CD4-positive, alpha-beta memory T cell (primary cell): ENCODE data around the gene GPR176. TPM values are rescaled to one million over a fixed set of nuclear protein-coding genes. Genes with fewer than 3 reads are reported as not detected.

ENCODE experiments used
- CTCF ChIA-PET: fragments of 350-600 bp; sonication (Branson Sonifier 250); formaldehyde crosslinking; loops from one replicate; lab custom pipeline; 2021; ENCODE audit warnings: inconsistent platforms; ENCODE audit not compliant: partially characterized antibody; lab: Charles Lee
- POLR2A ChIA-PET: fragments of 350-600 bp; sonication (Branson Sonifier 250); formaldehyde crosslinking; loops from one replicate; lab custom pipeline; 2021; ENCODE audit not compliant: partially characterized antibody; lab: Charles Lee
- DNase-seq, 5 donors: peaks; one replicate each; pipeline versions ENCODE4 v3.0.0 to v3.0.0-alpha.2; 2020 to 2022; ENCODE audit warnings: mixed read lengths in 1 of 5
- H3K27ac ChIP-seq: one replicate; pipeline ENCODE4 v1.7.0; 2013; ENCODE audit warnings: low read depth, low read length
- H3K27me3 ChIP-seq: 2 replicates; pipeline ENCODE4 v1.7.0; 2013; ENCODE audit warnings: mild to moderate bottlenecking, low read length, moderate library complexity; ENCODE audit not compliant: insufficient read depth
- H3K36me3 ChIP-seq: 2 replicates; pipeline ENCODE4 v1.7.0; 2013; ENCODE audit warnings: mild to moderate bottlenecking, low read length, moderate library complexity; ENCODE audit not compliant: insufficient read depth
- H3K4me1 ChIP-seq: 2 replicates; pipeline ENCODE4 v1.7.0; 2013; ENCODE audit warnings: mild to moderate bottlenecking, low read length, moderate library complexity; ENCODE audit not compliant: insufficient read depth
- H3K4me3 ChIP-seq, 2 donors: one replicate each; pipeline ENCODE4 v1.7.0; 2013; ENCODE audit warnings: low read length in 2 of 2, mild to moderate bottlenecking in 1 of 2
- H3K9me3 ChIP-seq, 2 donors: one replicate each; pipeline ENCODE4 v1.7.0; 2013; ENCODE audit warnings: low read length in 2 of 2, control low read depth in 1 of 2; ENCODE audit not compliant: control insufficient read depth in 1 of 2
- H3K27ac Mint-ChIP-seq, 7 donors: one replicate each; pipeline ENCODE4 v1.8.0; 2020 to 2021; ENCODE audit warnings: mixed read lengths in 7 of 7, mild to moderate bottlenecking in 6 of 7, inconsistent platforms in 3 of 7, moderate library complexity in 3 of 7
- H3K27me3 Mint-ChIP-seq, 2 donors: one replicate each; pipeline ENCODE4 v1.8.0; 2020 to 2021; ENCODE audit warnings: mixed read lengths in 2 of 2
- H3K36me3 Mint-ChIP-seq, 2 donors: one replicate each; pipeline ENCODE4 v1.8.0; 2020 to 2021; ENCODE audit warnings: mixed read lengths in 2 of 2, inconsistent platforms in 1 of 2, mild to moderate bottlenecking in 1 of 2
- H3K4me1 Mint-ChIP-seq, 4 donors: one replicate each; pipeline ENCODE4 v1.8.0; 2020 to 2021; ENCODE audit warnings: mixed read lengths in 4 of 4, mild to moderate bottlenecking in 1 of 4
- H3K4me3 Mint-ChIP-seq, 8 donors: one replicate each; pipeline ENCODE4 v1.8.0; 2020 to 2021; ENCODE audit warnings: mixed read lengths in 8 of 8, mild to moderate bottlenecking in 7 of 8, moderate library complexity in 6 of 8, inconsistent platforms in 3 of 8
- H3K9me3 Mint-ChIP-seq, 8 donors: one replicate each; pipeline ENCODE4 v1.8.0; 2020 to 2021; ENCODE audit warnings: mixed read lengths in 8 of 8, mild to moderate bottlenecking in 5 of 8, inconsistent platforms in 3 of 8, moderate library complexity in 1 of 8
- intact Hi-C: fragments of 100-400 bp; cut with micrococcal nuclease; formaldehyde crosslinking; loops from one replicate; pipeline ENCODE4 v1.15.1; 2023
- polyA plus RNA-seq, 2 donors: library from polyadenylated mRNA; unstranded; fragments of 300-500 nt; fragmentation: Illumina TruSeq; gene quantifications; one replicate each; pipeline ENCODE4 v1.2.3, GENCODE V29; 2021
- total RNA-seq, 2 experiments: library from RNA; stranded (reverse); gene quantifications; one replicate each; pipeline ENCODE4 v1.2.3, GENCODE V29; 2021

GPR176 gene
- total and polyA plus RNA-seq, 4 experiments from 2014 or later: not detected

DNA sequence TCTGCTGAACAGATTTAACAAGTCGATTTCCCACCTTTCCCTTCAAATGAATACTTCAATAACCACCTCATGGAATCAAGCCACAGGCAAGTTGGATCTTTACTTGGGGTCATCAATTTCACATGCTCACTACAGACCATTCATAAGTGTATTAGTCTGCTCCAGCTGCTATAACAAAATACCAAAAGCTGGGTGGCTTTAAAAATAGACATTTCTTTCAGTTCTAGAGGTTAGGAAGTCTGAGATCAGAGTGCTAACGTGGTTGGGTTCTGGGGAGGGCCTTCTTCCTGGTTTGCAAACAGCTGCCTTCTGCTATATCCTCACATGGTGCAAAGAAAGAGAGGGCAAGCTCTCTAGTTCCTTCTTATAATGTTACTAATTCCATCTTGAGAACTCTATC is 5.1 kb downstream of the GPR176 start:
- no peak overlapping the region for H3K27ac ChIP-seq
- CTCF ChIA-PET: interaction anchor here (1.1 kb wide), 1 partner anchor 21 kb away, joined by 3 read pairs; no protein-coding TSS in a partner anchor
- intact Hi-C loops: no loop called here
- Mint-ChIP-seq H3K4me1 (peaks cover 1 to 10% (median 5%) of the 10 kb centered on the region in 4 donors), H3K9me3 (no peaks in the 10 kb centered on the region), H3K27ac (no peak overlapping the region), H3K4me3 (no peak overlapping the region), H3K27me3 (peaks cover 20% of the 10 kb centered on the region in 2 donors), H3K36me3 (no peaks in the 10 kb centered on the region)
- H3K4me1 ChIP-seq: peaks cover 8% of the 10 kb centered on the region
- POLR2A ChIA-PET: no interaction called here
- no peaks in the 10 kb centered on the region for H3K9me3 ChIP-seq
- peaks cover 20% of the 10 kb centered on the region for H3K27me3 ChIP-seq
- H3K36me3 ChIP-seq: no peaks in the 10 kb centered on the region
- DNase-seq: no peak
- H3K4me3 ChIP-seq: no peak overlapping the region

DNA sequence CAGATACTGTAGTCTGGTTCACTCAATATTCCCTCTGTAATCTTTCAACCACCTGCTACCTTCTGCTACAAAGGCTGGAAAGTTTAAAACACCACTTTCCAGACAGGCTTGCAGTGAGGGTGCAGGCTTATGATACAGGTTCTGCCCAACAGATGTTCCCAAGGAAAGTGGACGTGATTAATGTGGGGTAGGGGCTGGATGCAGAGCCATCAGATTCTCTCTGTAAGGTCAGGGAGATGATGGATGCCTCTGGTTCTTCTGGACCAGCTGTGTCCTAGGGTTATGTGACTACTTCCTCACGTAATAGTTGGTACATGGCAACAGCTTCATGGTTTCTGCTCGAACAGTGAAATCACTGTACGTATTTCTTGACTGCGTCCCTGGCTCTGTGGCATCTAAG is 11.1 kb downstream of the GPR176 start:
- H3K4me1 ChIP-seq: no peaks in the 10 kb centered on the region
- no peak for DNase-seq
- no peak overlapping the region for H3K27ac ChIP-seq
- H3K4me3 Mint-ChIP-seq: no peak overlapping the region
- ChIA-PET CTCF (no interaction called here), POLR2A (no interaction called here)
- no peaks in the 10 kb centered on the region for H3K36me3 Mint-ChIP-seq
- H3K9me3 ChIP-seq: no peaks in the 10 kb centered on the region
- no peaks in the 10 kb centered on the region for H3K36me3 ChIP-seq
- no peak overlapping the region for H3K4me3 ChIP-seq
- no peak overlapping the region for H3K27ac Mint-ChIP-seq
- H3K27me3 ChIP-seq: no peaks in the 10 kb centered on the region
- intact Hi-C loops: no loop called here
- peaks cover 6 to 15% of the 10 kb centered on the region in 2 donors for H3K27me3 Mint-ChIP-seq
- no peaks in the 10 kb centered on the region for H3K4me1 Mint-ChIP-seq
- no peaks in the 10 kb centered on the region for H3K9me3 Mint-ChIP-seq

DNA sequence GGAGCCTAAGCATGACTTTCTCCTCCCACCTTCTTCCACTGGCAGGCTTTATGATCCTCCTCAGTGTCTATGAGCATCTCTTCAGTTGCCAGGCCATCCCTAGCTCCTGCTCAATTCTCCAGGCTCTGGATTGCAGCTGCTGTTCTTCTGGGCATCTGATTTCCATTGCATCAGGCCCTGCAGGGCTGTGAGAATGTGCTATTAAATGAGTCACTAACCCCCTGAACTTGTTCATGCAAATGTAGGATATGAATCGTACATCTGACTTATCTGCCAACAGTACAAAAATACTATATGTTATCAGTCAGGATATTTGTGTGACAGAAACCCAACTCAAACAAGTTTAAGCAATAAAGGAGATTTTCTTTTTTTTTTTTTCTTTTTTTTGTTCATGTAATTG is 11.9 kb downstream of the GPR176 start:
- Mint-ChIP-seq H3K4me1 (no peaks in the 10 kb centered on the region), H3K27me3 (peaks cover 8 to 15% of the 10 kb centered on the region in 2 donors), H3K4me3 (no peak overlapping the region), H3K27ac (no peak overlapping the region), H3K36me3 (no peaks in the 10 kb centered on the region), H3K9me3 (no peaks in the 10 kb centered on the region)
- no peak overlapping the region for H3K4me3 ChIP-seq
- no peak overlapping the region for H3K27ac ChIP-seq
- intact Hi-C loops: no loop called here
- ChIA-PET CTCF (no interaction called here), POLR2A (no interaction called here)
- DNase-seq: no peak
- no peaks in the 10 kb centered on the region for H3K4me1 ChIP-seq
- no peaks in the 10 kb centered on the region for H3K36me3 ChIP-seq
- no peaks in the 10 kb centered on the region for H3K9me3 ChIP-seq
- H3K27me3 ChIP-seq: no peaks in the 10 kb centered on the region

DNA sequence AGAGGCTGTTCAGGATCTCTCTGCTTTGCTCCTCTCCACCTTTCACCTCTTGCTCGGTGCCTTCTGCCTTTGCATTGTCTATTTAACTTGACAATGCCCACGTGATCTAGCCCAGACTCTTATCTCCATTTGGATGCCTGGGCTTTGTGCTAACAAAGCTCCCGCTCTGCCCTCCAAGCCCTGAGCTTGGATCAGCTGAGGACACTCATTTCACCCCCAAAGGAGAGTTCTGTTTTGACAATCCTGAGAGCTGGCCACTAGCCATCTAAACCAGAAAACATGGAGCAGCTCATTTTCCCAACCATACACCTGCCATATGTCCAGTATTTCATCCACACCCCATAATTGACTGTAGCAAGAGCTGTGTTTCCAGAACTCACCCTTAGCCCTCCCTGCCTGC is 12.8 kb downstream of the GPR176 start:
- H3K27ac Mint-ChIP-seq: no peak overlapping the region
- CTCF ChIA-PET: no interaction called here
- H3K4me3 Mint-ChIP-seq: no peak overlapping the region
- no peaks in the 10 kb centered on the region for H3K36me3 Mint-ChIP-seq
- intact Hi-C loops: no loop called here
- Histone ChIP-seq H3K27me3 (no peaks in the 10 kb centered on the region), H3K4me3 (no peak overlapping the region), H3K36me3 (no peaks in the 10 kb centered on the region), H3K27ac (no peak overlapping the region), H3K9me3 (no peaks in the 10 kb centered on the region), H3K4me1 (no peaks in the 10 kb centered on the region)
- H3K27me3 Mint-ChIP-seq: peaks cover 10 to 15% of the 10 kb centered on the region in 2 donors
- H3K9me3 Mint-ChIP-seq: no peaks in the 10 kb centered on the region
- POLR2A ChIA-PET: no interaction called here
- no peaks in the 10 kb centered on the region for H3K4me1 Mint-ChIP-seq
- no peak for DNase-seq

DNA sequence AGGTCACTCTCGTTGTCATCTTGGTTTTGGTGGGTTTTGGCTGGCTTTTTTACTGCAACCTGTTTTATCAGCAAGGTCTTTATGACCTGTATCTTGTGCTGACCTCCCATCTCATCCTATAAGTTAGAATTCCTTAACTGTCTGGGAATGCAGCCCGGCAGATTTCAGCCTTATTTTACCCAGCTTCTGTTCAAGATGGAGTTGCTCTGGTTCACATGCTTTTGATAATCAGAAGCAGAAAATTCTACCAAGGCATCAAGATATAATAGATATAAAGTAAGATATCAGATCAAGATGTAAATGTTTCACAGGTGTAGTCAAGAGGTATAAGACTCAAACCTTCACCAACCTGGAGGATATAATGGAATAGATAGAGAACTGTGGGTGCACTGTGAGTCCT is 16.0 kb downstream of the GPR176 start:
- Mint-ChIP-seq H3K4me3 (no peak overlapping the region), H3K36me3 (no peaks in the 10 kb centered on the region), H3K9me3 (no peaks in the 10 kb centered on the region), H3K27ac (no peak overlapping the region), H3K4me1 (no peaks in the 10 kb centered on the region), H3K27me3 (peaks cover 11 to 16% of the 10 kb centered on the region in 2 donors)
- ChIA-PET POLR2A (no interaction called here), CTCF (no interaction called here)
- peaks cover 4% of the 10 kb centered on the region for H3K27me3 ChIP-seq
- no peak overlapping the region for H3K27ac ChIP-seq
- no peak overlapping the region for H3K4me3 ChIP-seq
- DNase-seq: no peak
- intact Hi-C loops: no loop called here
- H3K4me1 ChIP-seq: no peaks in the 10 kb centered on the region
- no peaks in the 10 kb centered on the region for H3K36me3 ChIP-seq
- H3K9me3 ChIP-seq: no peaks in the 10 kb centered on the region

DNA sequence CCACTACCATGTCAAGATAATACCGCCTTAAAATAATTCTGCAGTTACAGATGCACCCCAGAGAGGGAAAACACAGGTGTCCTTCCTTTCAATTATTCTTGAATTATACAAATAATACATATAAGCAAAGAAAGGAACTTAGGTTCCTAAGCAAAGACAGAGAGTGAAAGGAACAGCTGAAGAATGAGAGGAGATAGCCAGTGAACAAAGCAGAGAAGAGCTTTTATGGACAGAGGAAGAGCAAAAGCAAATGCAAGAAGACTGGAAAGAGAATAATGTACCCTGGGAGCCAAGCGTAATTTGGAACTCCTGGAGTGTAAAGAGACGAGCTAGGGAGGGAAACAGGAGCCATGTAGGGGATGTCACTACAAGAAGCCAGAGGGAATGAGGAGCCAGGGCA is 21.7 kb downstream of the GPR176 start:
- CTCF ChIA-PET: no interaction called here
- intact Hi-C loops: no loop called here
- POLR2A ChIA-PET: interaction anchor here (1.1 kb wide), 1 partner anchor 9 kb away, joined by 3 read pairs; no protein-coding TSS in a partner anchor
- H3K27ac ChIP-seq: no peak overlapping the region
- Mint-ChIP-seq H3K27ac (no peak overlapping the region), H3K4me1 (no peaks in the 10 kb centered on the region), H3K9me3 (peaks cover 0 to 2% (median 0%) of the 10 kb centered on the region in 8 donors), H3K4me3 (no peak overlapping the region), H3K36me3 (no peaks in the 10 kb centered on the region), H3K27me3 (peaks cover 15 to 16% of the 10 kb centered on the region in 2 donors)
- no peak for DNase-seq
- no peaks in the 10 kb centered on the region for H3K36me3 ChIP-seq
- no peak overlapping the region for H3K4me3 ChIP-seq
- no peaks in the 10 kb centered on the region for H3K9me3 ChIP-seq
- no peaks in the 10 kb centered on the region for H3K4me1 ChIP-seq
- H3K27me3 ChIP-seq: peaks cover 4% of the 10 kb centered on the region

DNA sequence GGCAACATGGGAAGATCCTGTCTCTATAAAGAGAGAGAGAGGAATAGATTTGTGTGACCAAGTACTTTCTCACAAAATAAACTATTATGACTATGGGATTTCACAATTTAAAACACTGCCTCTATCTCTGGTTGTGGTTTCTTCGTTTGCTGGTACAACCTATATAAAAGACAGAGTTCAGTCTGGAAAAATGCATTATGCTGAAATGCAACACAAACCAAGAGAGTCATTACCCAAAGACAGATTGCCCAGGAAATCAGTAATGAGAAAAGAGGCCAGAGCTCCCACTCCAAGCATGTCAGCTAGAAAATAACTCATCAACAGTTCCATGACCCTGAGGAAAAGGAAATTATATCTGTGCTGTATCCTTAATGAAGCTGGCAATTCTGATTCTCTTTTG is 23.2 kb downstream of the GPR176 start:
- intact Hi-C loops: no loop called here
- Histone ChIP-seq H3K4me1 (no peaks in the 10 kb centered on the region), H3K9me3 (no peaks in the 10 kb centered on the region), H3K36me3 (no peaks in the 10 kb centered on the region), H3K4me3 (no peak overlapping the region), H3K27me3 (peaks cover 4% of the 10 kb centered on the region), H3K27ac (no peak overlapping the region)
- no peak for DNase-seq
- H3K4me1 Mint-ChIP-seq: no peaks in the 10 kb centered on the region
- H3K27me3 Mint-ChIP-seq: peaks cover 13 to 15% of the 10 kb centered on the region in 2 donors
- ChIA-PET CTCF (no interaction called here), POLR2A (interaction anchor here (0.9 kb wide), 1 partner anchor 24 kb away, joined by 3 read pairs; no protein-coding TSS in a partner anchor)
- peaks cover 0 to 3% (median 0%) of the 10 kb centered on the region in 8 donors for H3K9me3 Mint-ChIP-seq
- no peaks in the 10 kb centered on the region for H3K36me3 Mint-ChIP-seq
- H3K4me3 Mint-ChIP-seq: no peak overlapping the region
- no peak overlapping the region for H3K27ac Mint-ChIP-seq

DNA sequence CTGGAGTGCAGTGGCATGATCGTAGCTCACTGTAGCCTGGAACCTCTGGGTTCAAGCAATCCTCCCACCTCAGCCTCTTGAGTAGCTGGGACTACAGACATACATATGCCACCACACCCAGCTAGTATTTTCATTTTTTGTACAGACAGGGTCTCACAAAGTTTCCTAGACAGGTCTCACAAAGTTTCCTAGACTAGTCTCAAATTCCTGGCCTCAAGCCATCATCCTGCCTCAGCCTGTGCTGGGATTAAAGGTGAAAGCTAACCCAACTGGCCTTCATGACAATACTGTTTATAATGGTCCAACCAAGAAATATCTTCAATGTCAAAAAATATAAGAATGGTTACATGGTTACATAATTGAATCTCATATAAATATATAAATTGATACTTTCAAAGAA is 24.0 kb downstream of the GPR176 start:
- Histone ChIP-seq H3K4me1 (no peaks in the 10 kb centered on the region), H3K4me3 (no peak overlapping the region), H3K27me3 (peaks cover 4% of the 10 kb centered on the region), H3K9me3 (no peaks in the 10 kb centered on the region), H3K36me3 (no peaks in the 10 kb centered on the region), H3K27ac (no peak overlapping the region)
- no peaks in the 10 kb centered on the region for H3K36me3 Mint-ChIP-seq
- no peaks in the 10 kb centered on the region for H3K4me1 Mint-ChIP-seq
- H3K27ac Mint-ChIP-seq: no peak overlapping the region
- POLR2A ChIA-PET: interaction anchor here (0.9 kb wide), 1 partner anchor 25 kb away, joined by 3 read pairs; no protein-coding TSS in a partner anchor
- intact Hi-C loops: no loop called here
- no peak overlapping the region for H3K4me3 Mint-ChIP-seq
- H3K27me3 Mint-ChIP-seq: peaks cover 13 to 15% of the 10 kb centered on the region in 2 donors
- DNase-seq: no peak
- CTCF ChIA-PET: no interaction called here
- peaks cover 0 to 3% (median 0%) of the 10 kb centered on the region in 8 donors for H3K9me3 Mint-ChIP-seq
